Astrocyte (in vitro differentiated cells and primary cell): ENCODE data around the gene SRMS.

Experiments used
- CTCF ChIP-seq: IDR thresholded peaks from 2 replicates; pipeline ENCODE4 v1.5.1; 2011; ENCODE audit warnings: low read depth, mild to moderate bottlenecking, inconsistent platforms, low read length, moderate library complexity; ENCODE audit not compliant: insufficient read depth
- EZH2 ChIP-seq: IDR thresholded peaks from 2 replicates; pipeline ENCODE4 v1.6.1; 2012; ENCODE audit warnings: mild to moderate bottlenecking, low read length, inconsistent platforms; ENCODE audit not compliant: insufficient read depth

GRCh38 chr20:63558804-63559484 is 11.4 kb upstream of the SRMS start:
- TF ChIP-seq CTCF (no peak), EZH2 (no peak)
